ENCODE data around the gene ATR. TPM values are rescaled to one million over a fixed set of nuclear protein-coding genes. Genes with fewer than 3 reads are reported as not detected.

Gene ATR
- total RNA-seq, 3 donors from 2014 or later (not counting 1 experiment from before 2014, with no cell fraction given): 39.9 to 47.9 (median 45.8) TPM

DNA sequence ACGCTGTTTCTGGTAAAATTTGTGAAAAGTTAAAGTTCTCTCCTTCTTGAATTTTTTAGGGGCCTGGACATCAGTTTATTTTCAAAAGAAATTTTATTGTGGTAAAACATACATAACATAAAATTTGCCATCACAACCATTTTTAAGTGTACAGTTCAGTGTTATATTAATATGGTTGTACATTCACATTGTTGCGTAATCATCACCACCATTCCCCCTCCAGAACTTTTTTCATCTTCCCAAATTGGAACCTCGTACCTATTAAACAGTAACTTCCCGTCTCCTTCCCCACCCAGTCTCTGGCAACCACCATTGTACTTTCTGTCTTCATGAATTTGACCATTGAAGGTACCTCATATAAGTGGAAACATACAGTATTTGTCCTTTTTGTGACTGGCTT is 107.7 kb downstream of the ATR start:
- Mint-ChIP-seq H3K4me1 (no peaks in the 10 kb centered on the region), H3K36me3 (no peaks in the 10 kb centered on the region), H3K27ac (no peak overlapping the region), H3K27me3 (ENCODE audit: low read depth in 2 of 2) (no peaks in the 10 kb centered on the region), H3K9me3 (no peaks in the 10 kb centered on the region), H3K4me3 (no peak overlapping the region)
- no peak for DNase-seq
- TF ChIP-seq, protein P1, sequence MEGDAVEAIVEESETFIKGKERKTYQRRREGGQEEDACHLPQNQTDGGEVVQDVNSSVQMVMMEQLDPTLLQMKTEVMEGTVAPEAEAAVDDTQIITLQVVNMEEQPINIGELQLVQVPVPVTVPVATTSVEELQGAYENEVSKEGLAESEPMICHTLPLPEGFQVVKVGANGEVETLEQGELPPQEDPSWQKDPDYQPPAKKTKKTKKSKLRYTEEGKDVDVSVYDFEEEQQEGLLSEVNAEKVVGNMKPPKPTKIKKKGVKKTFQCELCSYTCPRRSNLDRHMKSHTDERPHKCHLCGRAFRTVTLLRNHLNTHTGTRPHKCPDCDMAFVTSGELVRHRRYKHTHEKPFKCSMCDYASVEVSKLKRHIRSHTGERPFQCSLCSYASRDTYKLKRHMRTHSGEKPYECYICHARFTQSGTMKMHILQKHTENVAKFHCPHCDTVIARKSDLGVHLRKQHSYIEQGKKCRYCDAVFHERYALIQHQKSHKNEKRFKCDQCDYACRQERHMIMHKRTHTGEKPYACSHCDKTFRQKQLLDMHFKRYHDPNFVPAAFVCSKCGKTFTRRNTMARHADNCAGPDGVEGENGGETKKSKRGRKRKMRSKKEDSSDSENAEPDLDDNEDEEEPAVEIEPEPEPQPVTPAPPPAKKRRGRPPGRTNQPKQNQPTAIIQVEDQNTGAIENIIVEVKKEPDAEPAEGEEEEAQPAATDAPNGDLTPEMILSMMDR (IDR thresholded peaks at IDR 0.05): no peak
- no peaks in the 10 kb centered on the region for H3K9me3 ChIP-seq (ENCODE audit: control insufficient read depth, insufficient read depth, low read length)
- no peaks in the 10 kb centered on the region for H3K27me3 ChIP-seq (ENCODE audit: control insufficient read depth, insufficient read depth, low read length)
- H3K4me1 ChIP-seq (ENCODE audit: control insufficient read depth, insufficient read depth, low read length): no peaks in the 10 kb centered on the region
- no peak overlapping the region for H3K4me3 ChIP-seq (ENCODE audit: low read length)
- 99% methylated on average over 3 of the region's 4 CpGs for WGBS (ENCODE audit: insufficient coverage)
- ATAC-seq: no peak
- no peaks in the 10 kb centered on the region for H3K36me3 ChIP-seq (ENCODE audit: control insufficient read depth, insufficient read depth, low read length)
- intact Hi-C loops (cut with micrococcal nuclease): no loop called here
- no peak overlapping the region for H3K27ac ChIP-seq (ENCODE audit: low read length)

DNA sequence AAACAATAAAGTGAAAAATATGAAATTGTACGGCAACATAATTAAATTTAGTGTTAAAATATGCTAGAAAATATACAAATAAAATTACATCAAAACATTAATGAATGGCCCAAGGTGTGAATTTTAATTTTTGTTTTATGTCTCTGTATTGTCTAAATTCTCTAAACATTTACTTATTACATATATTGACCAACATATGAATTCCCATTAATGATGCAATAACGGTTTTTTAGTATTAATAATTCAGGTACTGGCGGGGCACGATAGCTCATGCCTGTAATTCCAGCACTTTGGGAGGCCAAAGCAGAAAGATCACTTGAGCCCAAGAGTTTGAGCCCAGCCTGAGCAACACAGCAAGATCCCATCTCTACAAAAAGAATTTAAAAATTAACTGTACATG is 110.1 kb downstream of the ATR start:
- WGBS (ENCODE audit: insufficient coverage): 96% methylated on average over 3 of the region's 4 CpGs
- Mint-ChIP-seq H3K4me3 (no peak overlapping the region), H3K27me3 (ENCODE audit: low read depth in 2 of 2) (no peaks in the 10 kb centered on the region), H3K9me3 (no peaks in the 10 kb centered on the region), H3K27ac (no peak overlapping the region), H3K36me3 (no peaks in the 10 kb centered on the region), H3K4me1 (peaks cover 0 to 4% of the 10 kb centered on the region in 2 donors)
- intact Hi-C loops (cut with micrococcal nuclease): no loop called here
- peaks cover 5% of the 10 kb centered on the region for H3K36me3 ChIP-seq (ENCODE audit: control insufficient read depth, insufficient read depth, low read length)
- TF ChIP-seq, protein P1 (IDR thresholded peaks at IDR 0.05): no peak
- DNase-seq (no peak), ATAC-seq (no peak)
- no peaks in the 10 kb centered on the region for H3K9me3 ChIP-seq (ENCODE audit: control insufficient read depth, insufficient read depth, low read length)
- no peak overlapping the region for H3K27ac ChIP-seq (ENCODE audit: low read length)
- H3K4me1 ChIP-seq (ENCODE audit: control insufficient read depth, insufficient read depth, low read length): no peaks in the 10 kb centered on the region
- H3K27me3 ChIP-seq (ENCODE audit: control insufficient read depth, insufficient read depth, low read length): no peaks in the 10 kb centered on the region
- H3K4me3 ChIP-seq (ENCODE audit: low read length): no peak overlapping the region

DNA sequence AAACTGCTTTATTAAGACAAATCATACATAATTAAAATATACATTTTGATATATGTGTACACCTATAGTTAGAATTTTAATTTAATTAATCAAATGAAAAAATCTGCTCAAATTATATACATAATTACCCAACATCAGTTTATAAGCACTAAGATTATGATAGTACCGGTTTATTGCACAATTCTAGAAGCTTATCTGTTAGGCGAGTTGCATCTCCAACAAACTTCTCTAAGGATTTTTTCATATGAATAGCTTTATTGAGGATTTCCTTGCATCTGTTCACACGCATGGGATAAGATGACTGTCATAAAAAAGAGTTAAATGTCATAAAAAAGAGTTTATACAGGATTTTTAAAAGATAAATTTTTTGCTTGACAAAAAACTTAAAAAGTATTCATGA is 110.8 kb downstream of the ATR start:
- Histone ChIP-seq H3K4me1 (ENCODE audit: control insufficient read depth, insufficient read depth, low read length) (no peaks in the 10 kb centered on the region), H3K9me3 (ENCODE audit: control insufficient read depth, insufficient read depth, low read length) (no peaks in the 10 kb centered on the region), H3K27me3 (ENCODE audit: control insufficient read depth, insufficient read depth, low read length) (no peaks in the 10 kb centered on the region), H3K4me3 (ENCODE audit: low read length) (no peak overlapping the region), H3K27ac (ENCODE audit: low read length) (no peak overlapping the region), H3K36me3 (ENCODE audit: control insufficient read depth, insufficient read depth, low read length) (peaks cover 7% of the 10 kb centered on the region)
- 100% methylated on average over 3 of the region's 3 CpGs for WGBS (ENCODE audit: insufficient coverage)
- H3K9me3 Mint-ChIP-seq: no peaks in the 10 kb centered on the region
- no peaks in the 10 kb centered on the region for H3K27me3 Mint-ChIP-seq (ENCODE audit: low read depth in 2 of 2)
- ATAC-seq (no peak), DNase-seq (no peak)
- TF ChIP-seq, protein P1 (IDR thresholded peaks at IDR 0.05): no peak
- peaks cover 0 to 4% of the 10 kb centered on the region in 2 donors for H3K4me1 Mint-ChIP-seq
- no peak overlapping the region for H3K4me3 Mint-ChIP-seq
- no peak overlapping the region for H3K27ac Mint-ChIP-seq
- H3K36me3 Mint-ChIP-seq: no peaks in the 10 kb centered on the region
- intact Hi-C loops (cut with micrococcal nuclease): no loop called here

DNA sequence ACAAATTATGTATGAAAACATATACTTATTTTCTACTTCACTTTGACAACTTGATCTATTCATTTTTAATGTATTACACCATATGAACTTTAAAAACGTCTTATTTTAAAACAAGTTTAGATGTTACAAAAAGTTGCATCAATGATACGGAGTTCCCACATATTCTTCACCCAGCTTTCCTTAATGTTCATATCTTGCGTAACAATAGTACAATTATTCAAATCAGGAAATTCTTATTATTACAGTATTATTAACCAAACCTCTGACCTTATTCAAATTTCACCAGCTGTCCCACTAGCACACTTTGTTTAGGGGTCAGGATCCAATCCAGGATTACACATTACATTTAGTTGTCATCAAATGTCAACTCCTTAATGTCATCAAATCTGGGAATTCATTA is 117.8 kb downstream of the ATR start:
- Mint-ChIP-seq H3K36me3 (no peaks in the 10 kb centered on the region), H3K9me3 (no peaks in the 10 kb centered on the region), H3K4me3 (no peak overlapping the region), H3K4me1 (peaks cover 0 to 4% of the 10 kb centered on the region in 2 donors), H3K27me3 (ENCODE audit: low read depth in 2 of 2) (no peaks in the 10 kb centered on the region), H3K27ac (no peak overlapping the region)
- Histone ChIP-seq H3K36me3 (ENCODE audit: control insufficient read depth, insufficient read depth, low read length) (peaks cover 54% of the 10 kb centered on the region), H3K9me3 (ENCODE audit: control insufficient read depth, insufficient read depth, low read length) (no peaks in the 10 kb centered on the region), H3K4me3 (ENCODE audit: low read length) (no peak overlapping the region), H3K27me3 (ENCODE audit: control insufficient read depth, insufficient read depth, low read length) (no peaks in the 10 kb centered on the region), H3K27ac (ENCODE audit: low read length) (no peak overlapping the region), H3K4me1 (ENCODE audit: control insufficient read depth, insufficient read depth, low read length) (no peaks in the 10 kb centered on the region)
- ATAC-seq: no peak
- intact Hi-C loops (cut with micrococcal nuclease): no loop called here
- WGBS (ENCODE audit: insufficient coverage): 94% methylated on average over 3 of the region's 3 CpGs
- DNase-seq: no peak
- TF ChIP-seq, protein P1 (IDR thresholded peaks at IDR 0.05): no peak

Data from natural killer cell (primary cell).